HL-60/S4 treated with phorbol 12-myristate 13-acetate at 8.2 ng/mL for 4 days and 3 days (cell line): ENCODE data around the gene ITGA11.

ENCODE experiments used
- in situ Hi-C: fragments of 300-500 bp; cut with MboI; formaldehyde crosslinking; loops from 2 replicates; pipeline ENCODE4 v1.15.0; 2022; ENCODE audit warnings: low sequenced_read_pairs

Gene ITGA11

DNA sequence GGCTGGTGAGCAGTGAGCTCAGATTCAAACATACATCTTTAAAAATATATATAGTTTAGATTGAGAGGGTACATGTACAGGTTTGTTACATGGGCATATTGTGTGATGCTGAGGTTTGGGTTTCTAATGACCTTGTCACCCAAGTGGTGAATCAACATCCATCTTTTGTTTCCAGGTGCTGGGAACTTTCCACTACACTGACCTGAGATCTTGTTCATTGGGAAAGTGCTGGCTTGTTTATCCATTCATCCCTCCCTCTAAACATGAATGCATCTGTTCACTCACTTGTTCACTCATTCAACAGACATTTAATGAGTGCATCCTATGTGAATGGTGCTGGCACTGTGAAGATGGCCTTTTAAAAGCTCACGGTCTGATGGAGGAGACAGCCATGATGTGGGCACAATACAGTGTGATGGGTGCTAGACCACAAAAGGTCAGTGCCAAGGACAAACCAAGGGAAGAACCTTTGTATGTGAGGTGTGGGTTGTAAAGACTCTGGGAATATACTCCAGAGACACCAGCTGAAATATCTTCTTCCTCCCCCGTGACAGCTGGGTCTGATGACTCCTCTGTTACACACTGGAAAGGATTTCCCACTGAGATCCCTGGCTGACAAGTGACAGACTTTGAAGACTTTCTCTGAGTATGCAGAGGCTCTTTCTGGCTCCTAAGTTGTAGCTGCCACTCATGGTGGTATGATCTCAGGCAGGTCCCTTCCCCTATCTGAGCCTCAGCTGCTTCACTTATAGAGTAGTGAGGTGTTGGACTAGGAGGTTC lies 16.2 kb upstream of the ITGA11 start:
- in situ Hi-C loops, result loop anchor here (25.0 kb wide), 1 partner anchor 439 kb away; no protein-coding TSS in a partner anchor

GRCh38 chr15:68447209-68447608 lies 15.2 kb upstream of the ITGA11 start:
- in situ Hi-C loops, result loop anchor here (25.0 kb wide), 1 partner anchor 440 kb away; no protein-coding TSS in a partner anchor

DNA sequence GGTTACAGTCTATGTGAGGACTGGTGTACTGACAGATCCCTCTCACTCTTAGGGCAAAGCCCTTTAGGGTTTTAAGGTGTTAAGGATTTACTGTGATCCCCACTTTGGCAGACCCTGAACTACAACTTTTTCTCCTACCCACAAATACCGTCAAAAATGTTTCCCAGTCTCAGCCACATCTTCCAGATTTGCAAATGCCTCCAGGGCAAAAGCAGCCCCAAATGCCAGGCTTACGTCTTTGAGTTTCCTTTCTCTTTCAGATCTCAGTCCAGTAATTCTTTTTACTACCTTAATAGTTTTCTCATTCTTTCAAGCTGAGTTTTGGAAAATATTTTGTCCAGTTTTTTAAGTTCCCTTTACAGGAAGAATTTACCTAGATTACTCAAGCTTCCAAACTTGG lies 13.4 kb upstream of the ITGA11 start:
- in situ Hi-C loops, result loop anchor here (25.0 kb wide), 1 partner anchor 442 kb away; no protein-coding TSS in a partner anchor

- in situ Hi-C loops, result loop anchor here (25.0 kb wide), 1 partner anchor 443 kb away; no protein-coding TSS in a partner anchor
Measured at GRCh38 chr15:68444336-68444735, 12.4 kb upstream of the ITGA11 start.

- in situ Hi-C loops, result loop anchor here (25.0 kb wide), 1 partner anchor 444 kb away; no protein-coding TSS in a partner anchor
Measured at GRCh38 chr15:68442903-68443302, 10.9 kb upstream of the ITGA11 start.

DNA sequence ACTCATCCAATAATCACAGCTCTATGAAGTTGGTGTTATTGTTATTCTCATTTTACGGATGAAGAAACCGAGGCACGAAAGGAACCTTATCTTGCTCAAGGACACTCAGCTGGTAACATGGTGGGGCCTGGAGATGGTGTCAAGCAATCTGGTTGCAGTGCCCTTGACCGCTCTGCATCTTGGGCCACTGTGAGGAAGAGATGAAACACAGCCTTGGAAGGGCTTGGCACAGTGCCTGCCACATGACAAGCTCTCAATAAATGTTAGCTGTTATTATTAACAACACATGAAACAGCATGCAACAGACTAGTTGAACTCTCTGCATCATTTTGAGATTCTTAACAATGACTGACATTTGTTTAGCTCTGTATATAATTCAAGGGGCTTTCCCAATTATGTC lies 10.1 kb upstream of the ITGA11 start:
- in situ Hi-C loops, result loop anchor here (25.0 kb wide), 1 partner anchor 445 kb away; no protein-coding TSS in a partner anchor

- in situ Hi-C loops, result loop anchor here (25.0 kb wide), 1 partner anchor 446 kb away; no protein-coding TSS in a partner anchor
Measured at GRCh38 chr15:68441045-68441743, 9.2 kb upstream of the ITGA11 start.

GRCh38 chr15:68440136-68440535 lies 8.2 kb upstream of the ITGA11 start:
- in situ Hi-C loops, result loop anchor here (25.0 kb wide), 1 partner anchor 447 kb away; no protein-coding TSS in a partner anchor

- in situ Hi-C loops, result loop anchor here (25.0 kb wide), 1 partner anchor 448 kb away; no protein-coding TSS in a partner anchor
Measured at GRCh38 chr15:68439506-68439905, 7.5 kb upstream of the ITGA11 start.

- in situ Hi-C loops, result loop anchor here (25.0 kb wide), 1 partner anchor 451 kb away; no protein-coding TSS in a partner anchor
Measured at GRCh38 chr15:68436680-68437079, 4.7 kb upstream of the ITGA11 start.

GRCh38 chr15:68435966-68436365 lies 4.0 kb upstream of the ITGA11 start:
- in situ Hi-C loops, result loop anchor here (25.0 kb wide), 1 partner anchor 451 kb away; no protein-coding TSS in a partner anchor

GRCh38 chr15:68434021-68434420 lies 2.1 kb upstream of the ITGA11 start:
- in situ Hi-C loops, result loop anchor here (25.0 kb wide), 1 partner anchor 453 kb away; no protein-coding TSS in a partner anchor

DNA sequence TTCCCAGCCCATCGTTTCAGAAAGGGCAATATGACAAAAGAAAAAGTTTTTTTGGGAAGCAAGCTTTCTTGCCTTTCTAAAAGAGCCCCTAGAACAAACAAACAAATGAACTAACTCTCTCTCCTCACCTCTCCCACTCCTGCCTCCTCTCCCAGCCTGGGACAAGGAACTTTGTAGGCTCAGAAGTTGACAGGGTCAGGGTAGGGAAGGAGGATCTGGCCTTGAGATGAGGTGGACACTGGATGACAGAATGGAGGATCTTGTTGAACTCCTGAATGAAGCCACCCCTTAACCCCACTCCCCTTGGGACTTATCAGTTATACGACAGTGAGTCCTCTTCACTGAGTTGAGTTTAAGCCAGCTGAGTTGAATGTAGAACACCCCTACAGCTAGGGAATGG lies 1.6 kb upstream of the ITGA11 start:
- in situ Hi-C loops, result loop anchor here (25.0 kb wide), 1 partner anchor 454 kb away; no protein-coding TSS in a partner anchor

DNA sequence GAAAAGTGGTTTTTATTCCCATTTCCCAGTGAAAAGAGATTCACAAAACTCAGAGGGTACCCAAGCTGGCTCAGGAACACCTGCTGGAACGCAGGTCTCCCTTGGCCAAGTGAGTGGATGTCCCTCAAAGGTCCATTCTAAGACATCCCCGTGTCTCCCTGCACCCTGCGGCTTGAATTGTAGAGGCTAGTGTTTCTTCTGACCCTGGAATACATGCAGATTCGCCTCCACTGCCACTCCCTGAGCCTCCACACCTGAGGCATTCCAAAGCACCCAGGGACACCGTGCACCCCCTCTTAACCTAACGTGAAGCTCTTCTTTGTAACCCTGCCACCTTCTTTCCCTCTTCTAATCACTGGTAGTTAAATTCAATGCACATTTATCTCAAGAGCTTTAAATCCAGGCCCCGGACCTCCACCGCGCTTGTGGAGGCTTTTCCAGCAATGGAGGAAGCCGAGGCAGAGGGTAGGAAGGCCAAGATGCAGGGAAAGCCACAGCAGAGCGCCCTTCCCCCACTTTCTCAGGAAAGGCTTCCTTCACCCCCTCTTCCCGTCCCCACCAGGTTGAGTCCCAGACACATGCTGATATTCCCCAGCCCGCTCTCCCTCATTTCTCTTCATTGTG lies 590 bp upstream of the ITGA11 start:
- in situ Hi-C loops, result loop anchor here (25.0 kb wide), 1 partner anchor 455 kb away; no protein-coding TSS in a partner anchor

DNA sequence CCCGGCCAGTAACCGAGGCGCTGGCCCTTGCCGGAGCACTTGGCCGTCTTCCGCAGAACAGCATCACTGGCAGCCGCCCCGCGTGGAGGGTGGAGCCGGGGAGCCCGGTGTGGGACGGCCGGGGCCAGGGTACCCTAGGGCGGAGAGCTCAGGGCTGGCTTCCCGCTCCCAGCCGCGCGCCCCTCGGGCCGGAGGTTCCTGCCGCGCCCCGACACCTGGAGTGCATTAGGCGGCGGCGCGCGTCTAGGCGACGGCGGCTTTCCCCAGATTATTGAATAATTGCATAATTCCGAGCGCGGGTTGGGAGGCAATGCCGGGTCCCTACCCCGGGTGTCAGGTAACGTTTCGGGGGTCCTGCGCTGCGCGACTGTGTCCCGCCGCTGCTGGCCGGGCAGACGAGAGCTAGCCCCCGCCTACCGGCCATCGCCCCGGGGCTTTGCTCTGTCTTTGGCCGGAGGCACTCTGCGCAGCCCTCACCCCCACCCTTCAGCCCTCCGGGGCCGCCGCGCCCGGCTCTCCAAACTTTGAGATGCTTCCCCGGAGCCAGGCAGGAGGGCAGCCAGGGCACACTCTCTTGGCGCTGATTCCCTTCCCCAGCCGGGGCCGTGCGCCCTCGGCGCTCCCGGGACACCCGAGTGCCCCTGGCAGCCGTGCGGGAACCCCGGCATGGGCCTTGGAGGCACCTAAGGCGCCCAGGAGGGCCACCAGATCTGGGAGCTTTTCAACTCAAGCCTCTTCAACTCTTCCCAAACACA lies 749 bp downstream of the ITGA11 start:
- in situ Hi-C loops, result loop anchor here (25.0 kb wide), 1 partner anchor 456 kb away; no protein-coding TSS in a partner anchor

DNA sequence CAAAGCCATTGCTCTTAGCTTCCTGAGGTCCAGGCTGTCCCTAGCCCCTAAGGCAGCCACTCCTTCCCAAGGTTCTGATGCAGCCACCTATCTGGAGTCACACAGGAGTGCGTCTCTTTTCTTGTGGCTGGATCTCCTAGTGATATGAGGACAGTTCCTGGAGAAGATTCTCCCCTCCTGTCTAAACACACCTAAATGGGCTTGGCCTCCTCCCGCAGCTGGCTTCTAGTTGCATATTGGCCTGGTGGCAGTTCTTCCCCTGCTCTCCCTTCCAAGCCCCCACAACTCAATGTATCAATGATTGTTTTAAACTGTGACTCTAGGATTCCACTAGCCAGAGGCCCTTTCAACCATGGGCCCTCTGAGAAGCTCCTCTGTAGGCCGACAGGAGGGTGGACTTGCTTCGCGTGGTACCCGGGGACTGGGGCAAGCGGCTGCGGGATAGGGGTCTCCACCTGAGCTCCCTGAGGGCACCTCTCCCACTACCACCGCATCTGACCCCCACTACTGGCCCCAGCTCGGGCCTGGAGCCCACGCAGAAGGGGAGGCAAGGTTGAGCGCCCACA lies 1.4 kb downstream of the ITGA11 start:
- in situ Hi-C loops, result loop anchor here (25.0 kb wide), 1 partner anchor 457 kb away; no protein-coding TSS in a partner anchor

DNA sequence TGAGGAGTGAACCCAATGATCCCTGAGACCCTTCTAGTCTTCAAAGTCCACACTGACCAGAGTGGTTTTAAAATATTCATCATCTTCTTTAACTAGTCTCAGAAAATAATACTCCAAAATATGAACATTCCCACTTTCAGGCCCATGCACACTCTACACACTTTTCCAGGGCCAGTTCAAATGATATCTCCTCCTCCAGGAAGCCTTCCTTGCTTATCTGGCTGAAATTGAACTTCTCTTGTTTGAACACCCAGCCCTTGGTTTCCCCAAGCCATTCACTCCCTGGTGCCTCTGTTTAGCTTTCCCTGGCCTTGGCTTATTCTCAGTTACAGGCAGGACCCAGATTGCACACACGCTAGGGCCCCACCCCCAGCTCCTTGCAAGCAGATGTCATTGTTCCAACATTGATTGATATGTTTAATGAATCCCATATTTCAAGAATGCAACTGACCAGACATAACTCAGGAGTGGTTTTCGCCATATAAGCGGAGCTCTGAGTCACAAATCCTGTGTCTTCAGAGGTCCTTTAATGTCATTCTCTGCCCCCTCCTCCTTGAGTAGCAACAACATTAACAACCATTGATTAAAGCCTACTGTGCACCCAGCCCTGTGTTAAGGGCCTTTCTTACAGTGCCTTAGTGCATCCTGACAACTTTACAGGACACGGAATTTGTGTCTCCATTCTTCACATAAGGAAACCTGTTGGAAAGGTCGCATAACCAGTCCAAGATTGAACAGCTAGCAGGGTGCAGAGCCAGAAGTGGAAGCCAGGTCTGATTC lies 2.1 kb downstream of the ITGA11 start:
- in situ Hi-C loops, result loop anchor here (25.0 kb wide), 1 partner anchor 457 kb away; no protein-coding TSS in a partner anchor

DNA sequence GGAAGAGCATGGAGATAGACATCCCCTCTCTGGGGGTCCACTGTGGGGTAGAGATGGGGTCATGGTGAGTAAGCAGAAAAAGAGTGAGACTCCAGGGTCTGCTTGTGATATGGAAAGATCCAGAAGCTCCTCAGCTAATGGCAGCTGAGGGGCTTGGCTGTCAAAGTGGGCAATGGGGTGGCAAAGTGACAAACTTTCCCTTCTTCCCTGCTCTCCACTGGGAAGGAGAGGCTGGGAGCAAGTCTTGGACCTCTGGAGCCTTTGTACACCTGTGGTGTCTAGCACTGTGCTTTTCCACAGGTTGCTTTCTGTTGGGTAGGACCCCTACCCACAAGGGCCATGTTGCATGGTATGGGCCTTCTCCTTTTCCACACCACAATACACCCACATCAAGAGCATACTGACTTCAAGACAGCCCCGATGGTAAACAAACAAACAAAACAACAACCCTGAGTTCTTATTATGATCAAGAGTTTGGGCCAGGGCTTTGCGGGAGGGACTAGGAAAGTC lies 3.5 kb downstream of the ITGA11 start:
- in situ Hi-C loops, result loop anchor here (25.0 kb wide), 1 partner anchor 459 kb away; no protein-coding TSS in a partner anchor
